Hematopoietic multipotent progenitor cell treated with erythropoietin and hydrocortisone succinate and interleukin-3 and kit ligand, for 4 days (in vitro differentiated cells): Measurements from ENCODE around the gene CCDC71.
A peak's percentile ranks its signal among the peaks of the same experiment; 100 is the strongest.

Experiments used
- DNase-seq: peaks from one replicate; pipeline ENCODE4 v3.0.0-alpha.2; 2015

The CCDC71 gene

GRCh38 chr3:49124991-49125670 is 41.0 kb downstream of the CCDC71 start:
- DNase-seq = no peak

GRCh38 chr3:49124203-49124602 is 41.9 kb downstream of the CCDC71 start:
- DNase-seq = no peak

DNA sequence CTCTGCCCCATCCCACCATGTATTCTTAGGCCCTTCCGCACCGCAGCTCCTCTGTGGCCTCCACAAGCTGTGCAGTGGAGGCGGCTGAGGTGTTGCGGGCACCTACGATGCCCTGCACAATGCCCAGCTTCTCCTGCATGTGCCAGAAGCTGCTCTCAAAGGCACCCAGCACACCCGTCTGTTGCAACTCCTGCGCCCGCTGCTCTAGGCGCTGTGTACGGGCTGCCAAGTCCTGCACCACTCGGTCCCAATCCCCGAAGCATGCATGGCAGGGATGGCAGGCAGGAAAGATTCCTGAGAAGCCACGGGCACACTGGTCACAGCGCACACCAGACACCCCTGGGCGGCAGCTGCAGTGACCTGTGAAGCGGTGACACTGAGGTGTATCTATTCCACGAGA is 42.4 kb downstream of the CCDC71 start:
- no peak for DNase-seq

DNA sequence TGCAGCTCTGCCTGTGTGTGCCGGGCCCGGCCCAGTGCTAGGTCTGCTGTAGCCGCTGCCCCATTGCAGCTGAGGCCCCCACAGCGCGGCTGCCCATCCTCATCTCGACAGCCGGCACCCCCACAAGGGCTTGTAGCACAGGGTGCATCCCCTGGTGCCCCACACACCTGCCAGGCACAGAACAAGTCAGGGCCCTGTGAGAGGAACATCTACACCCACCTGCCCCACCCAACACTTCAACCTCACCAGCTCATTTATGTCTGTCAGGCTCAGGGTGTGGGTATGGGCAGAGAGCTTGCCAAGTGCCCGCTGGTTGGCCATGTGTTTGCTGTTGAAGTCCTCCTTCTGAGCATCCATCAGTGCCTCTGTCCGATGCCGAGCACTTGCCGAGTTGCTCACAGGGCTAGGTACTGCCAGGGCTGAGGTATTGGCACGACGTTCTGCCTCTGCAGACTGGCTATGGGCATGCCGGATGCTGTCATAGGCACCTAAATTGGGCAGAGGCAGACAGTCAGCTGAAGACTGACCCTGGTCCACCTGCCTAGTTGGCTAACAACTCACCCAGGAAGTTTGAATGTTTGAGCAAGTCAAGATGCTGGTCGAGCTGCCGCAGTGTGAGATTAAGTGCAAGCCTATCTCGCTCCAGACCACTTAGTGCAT is 43.1 kb downstream of the CCDC71 start:
- DNase-seq = no peak

DNA sequence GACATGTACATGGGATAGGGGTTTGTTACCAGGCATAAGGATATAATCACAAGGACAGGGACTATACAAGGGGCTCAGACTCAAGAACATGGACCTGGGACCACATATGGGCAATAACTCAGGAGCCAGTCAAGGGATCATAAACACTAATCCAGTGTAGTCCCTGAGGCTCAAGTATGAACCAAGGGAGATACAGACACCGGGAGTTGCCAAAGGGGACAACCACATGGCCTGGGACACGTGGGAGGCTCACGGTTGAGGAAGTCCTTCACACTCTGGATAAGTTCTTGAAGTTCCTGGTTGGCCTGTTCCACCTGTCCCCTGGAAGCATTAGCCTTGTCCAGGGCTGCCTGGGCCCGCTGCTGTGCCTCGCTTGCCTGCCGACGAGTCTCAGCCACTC is 43.7 kb downstream of the CCDC71 start:
- no peak for DNase-seq

- no peak for DNase-seq
Measured at GRCh38 chr3:49122022-49122421, 44.1 kb downstream of the CCDC71 start.

DNA sequence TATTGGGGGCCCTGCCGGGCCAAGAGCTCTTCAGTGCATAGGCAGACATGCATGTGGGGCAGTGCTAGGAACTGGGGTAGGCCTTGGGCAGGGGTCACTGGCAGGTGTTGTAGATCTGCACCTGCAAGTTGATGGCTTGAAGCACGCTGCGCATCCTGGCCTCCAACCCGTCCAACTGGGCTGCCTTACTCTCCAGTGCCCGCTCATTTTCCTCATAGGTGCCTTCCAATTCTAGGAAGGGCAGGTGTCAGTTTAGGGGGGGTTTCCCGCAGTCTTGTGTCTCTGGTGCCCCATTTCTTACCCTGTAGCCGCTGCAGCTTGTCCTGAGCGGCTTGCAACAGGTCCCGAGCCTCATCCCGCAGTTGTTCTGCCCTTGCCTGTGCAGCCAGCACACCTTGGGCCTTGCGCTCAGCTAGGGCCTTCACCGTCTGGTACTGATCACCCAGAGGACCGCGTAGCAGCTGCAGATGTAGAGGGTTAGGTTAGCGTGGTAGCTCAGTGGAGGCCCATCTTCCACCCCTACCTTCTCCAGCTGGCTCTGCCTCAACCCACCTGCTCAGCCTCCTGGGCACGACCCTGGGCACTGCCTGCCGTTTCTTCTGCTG is 44.9 kb downstream of the CCDC71 start:
- no peak for DNase-seq

DNA sequence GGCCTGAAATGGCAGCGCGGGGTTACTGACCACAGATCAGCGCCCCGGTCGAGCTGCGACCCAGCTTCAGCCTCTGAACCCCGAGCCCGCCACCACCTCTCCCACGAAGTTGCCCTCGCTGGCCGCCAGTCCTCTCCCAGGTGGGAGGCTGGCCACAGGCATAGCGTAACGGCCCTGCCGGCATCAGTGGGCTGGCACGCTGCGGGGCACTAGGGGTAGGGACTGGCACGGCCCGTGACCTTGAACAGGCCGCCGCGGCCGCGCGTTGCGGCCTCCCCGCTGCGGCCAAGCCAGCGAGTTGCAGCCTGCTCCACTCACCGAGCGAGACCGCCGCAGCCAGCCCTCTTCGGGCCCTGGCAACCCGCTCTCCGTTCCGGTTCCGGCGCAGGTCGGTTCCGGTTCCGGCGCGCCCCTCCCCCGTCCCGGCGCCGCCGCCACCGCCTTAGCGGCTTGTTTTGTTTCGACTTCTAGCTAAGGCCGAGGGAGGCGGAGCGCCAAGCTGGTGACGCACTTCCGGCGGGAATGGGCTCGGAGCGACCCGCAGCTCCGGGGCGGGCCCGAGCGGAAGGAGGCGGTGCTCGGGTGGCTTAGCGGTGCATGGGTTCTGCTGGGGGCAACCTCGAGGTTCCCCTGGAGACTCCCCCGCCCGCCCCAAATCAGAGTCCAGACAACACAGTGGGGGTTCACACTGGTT is 45.5 kb downstream of the CCDC71 start, which contains the start of gene USP19:
Gene USP19 (minus strand): TSS at position 386 of the 694 bp plus-strand sequence. CDS start 1,678 bp downstream, outside the sequence.
- DNase-seq = peak; percentile 98

DNA sequence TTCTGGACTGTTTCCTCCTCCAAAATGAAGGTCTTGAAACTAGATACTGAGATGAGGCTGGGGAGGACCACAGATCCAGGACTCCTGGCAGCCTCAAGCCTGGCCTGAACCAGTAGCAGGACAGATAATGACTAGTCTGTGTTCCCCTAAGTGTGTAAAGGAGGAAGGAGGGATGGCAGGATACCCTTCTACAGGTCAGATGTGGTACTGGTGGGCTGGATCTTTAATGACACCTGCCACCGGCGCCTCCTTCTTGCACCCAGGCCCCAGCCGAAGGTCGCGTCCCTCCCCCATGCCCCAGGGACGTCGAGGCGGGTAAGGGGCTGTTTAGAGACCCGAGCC is 46.1 kb downstream of the CCDC71 start:
- DNase-seq = peak; percentile 40

GRCh38 chr3:49119439-49119838 is 46.7 kb downstream of the CCDC71 start:
- no peak for DNase-seq

- DNase-seq = no peak
Measured at GRCh38 chr3:49119036-49119435, 47.1 kb downstream of the CCDC71 start.
